ENCODE measurements around the gene RGN.

Gene RGN

DNA sequence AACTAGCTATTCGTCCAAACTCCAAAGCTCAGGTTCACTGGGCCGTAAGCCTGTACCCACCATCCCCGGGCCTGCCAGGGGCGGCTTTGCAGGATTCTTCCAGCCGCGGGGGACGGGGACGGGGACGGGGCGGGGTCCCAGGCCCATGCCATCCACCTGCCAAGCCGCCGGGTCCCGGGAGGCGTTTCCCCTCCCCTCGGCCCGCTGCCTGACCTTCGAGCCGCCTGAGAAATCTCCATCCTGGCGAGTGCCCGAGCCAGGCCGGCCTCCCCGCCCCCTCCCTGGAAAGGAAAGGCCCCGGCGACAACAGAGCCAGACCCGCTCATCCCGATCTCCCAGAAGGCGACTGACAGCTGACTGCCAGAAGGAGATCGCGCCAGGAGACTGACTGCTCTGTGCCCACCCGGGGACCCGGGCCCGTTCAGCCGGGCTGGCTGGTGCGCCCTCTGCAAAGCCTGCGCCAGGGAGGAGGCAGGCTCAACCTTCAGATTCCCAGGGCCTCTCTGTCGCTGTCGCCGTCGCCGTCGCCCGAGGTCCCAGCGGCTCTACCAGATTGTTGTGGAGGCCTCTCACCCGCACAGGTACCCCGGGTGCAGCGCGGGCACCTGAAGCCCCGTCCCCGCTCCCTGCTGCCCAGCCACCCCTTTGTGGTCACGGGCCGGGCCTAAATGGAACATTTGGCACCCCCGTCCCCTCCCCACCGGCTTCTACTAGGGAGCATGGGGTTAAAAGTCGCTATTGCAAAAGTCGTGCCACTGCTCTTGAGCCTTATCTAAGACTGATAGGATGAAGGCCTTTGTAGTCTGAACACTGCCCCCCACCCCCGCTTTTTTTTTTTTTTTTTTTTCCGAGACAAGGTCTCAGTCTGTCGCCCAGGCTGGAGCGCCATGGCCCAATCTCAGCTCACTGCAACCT is at the start of gene RGN:
TSS of gene RGN (plus strand) at position 315 of the 915 bp plus-strand sequence. CDS start 2,702 bp downstream, outside the sequence.
- peaks cover 0 to 9% (median 4%) of the 10 kb centered on the region in 5 donors for H3K4me1 ChIP-seq (ENCODE audit: control insufficient read depth in 5 of 5, insufficient read depth in 5 of 5, low read length in 5 of 5)
- H3K9me3 ChIP-seq (ENCODE audit: control insufficient read depth in 5 of 5, low read length in 5 of 5): peaks cover 0 to 3% (median 0%) of the 10 kb centered on the region in 5 donors
- H3K36me3 ChIP-seq (ENCODE audit: control insufficient read depth in 5 of 5, insufficient read depth in 5 of 5, low read length in 5 of 5): no peaks in the 10 kb centered on the region
- peak within 1 kb of the TSS in 4 of 5 donors; percentile 47 to 69 (median 56) for H3K4me3 ChIP-seq (ENCODE audit: low read depth in 1 of 5, low read length in 5 of 5)
- H3K27me3 ChIP-seq (ENCODE audit: control insufficient read depth in 5 of 5, insufficient read depth in 4 of 5, low read length in 5 of 5): peaks cover 0 to 7% (median 4%) of the 10 kb centered on the region in 5 donors
- peak within 1 kb of the TSS in 2 of 5 donors; percentile 30 to 38 for H3K9ac ChIP-seq (ENCODE audit: low read length in 5 of 5)
- H3K27ac ChIP-seq (ENCODE audit: low read depth, low read length): no peak within 1 kb of the TSS

DNA sequence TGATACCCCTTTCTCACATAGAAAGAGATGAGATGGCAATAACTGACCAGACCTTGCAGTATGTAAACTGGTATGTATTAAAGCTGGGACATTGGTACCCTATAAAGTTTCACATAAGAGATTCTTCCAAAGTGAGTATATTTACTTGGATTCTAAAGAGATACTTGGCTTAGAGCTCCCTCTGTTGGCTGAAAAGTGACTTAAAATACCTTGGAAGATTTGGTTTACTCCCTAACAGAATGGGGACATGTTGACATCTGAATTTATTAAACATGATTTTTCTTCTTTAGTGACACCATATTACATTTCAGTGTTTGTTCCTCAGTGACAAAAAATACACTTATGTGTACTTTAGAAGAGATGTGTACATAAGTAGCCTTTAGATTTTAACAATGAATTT is 47.9 kb upstream of the RGN start:
- H3K27me3 ChIP-seq (ENCODE audit: control insufficient read depth in 5 of 5, insufficient read depth in 4 of 5, low read length in 5 of 5): peaks cover 0 to 3% (median 0%) of the 10 kb centered on the region in 5 donors
- no peaks in the 10 kb centered on the region for H3K4me1 ChIP-seq (ENCODE audit: control insufficient read depth in 5 of 5, insufficient read depth in 5 of 5, low read length in 5 of 5)
- no peaks in the 10 kb centered on the region for H3K9me3 ChIP-seq (ENCODE audit: control insufficient read depth in 5 of 5, low read length in 5 of 5)
- H3K9ac ChIP-seq (ENCODE audit: low read length in 5 of 5): no peak overlapping the region
- H3K4me3 ChIP-seq (ENCODE audit: low read depth in 1 of 5, low read length in 5 of 5): no peak overlapping the region
- H3K27ac ChIP-seq (ENCODE audit: low read depth, low read length): no peak overlapping the region
- H3K36me3 ChIP-seq (ENCODE audit: control insufficient read depth in 5 of 5, insufficient read depth in 5 of 5, low read length in 5 of 5): peaks cover 0 to 7% (median 0%) of the 10 kb centered on the region in 5 donors

DNA sequence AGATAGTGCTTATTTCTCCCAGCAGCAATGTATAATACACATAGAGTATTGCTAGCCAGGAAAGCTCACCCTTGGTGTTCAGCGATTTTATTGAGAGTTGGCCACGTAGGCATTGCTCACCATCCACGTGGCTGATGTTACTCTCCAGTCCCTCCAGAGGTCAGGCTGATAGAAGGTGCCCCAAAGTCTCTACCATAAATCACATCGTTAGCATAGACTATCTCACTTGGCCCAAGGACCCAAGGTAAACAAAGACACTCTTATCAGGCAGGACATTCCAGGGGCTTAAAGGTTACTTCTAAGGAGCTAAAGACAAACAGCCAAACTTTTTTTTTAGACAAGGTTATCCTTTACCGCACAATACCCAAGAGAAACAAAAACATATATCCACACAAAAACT is 30.3 kb upstream of the RGN start:
- H3K9me3 ChIP-seq (ENCODE audit: control insufficient read depth in 5 of 5, low read length in 5 of 5): peaks cover 0 to 3% (median 0%) of the 10 kb centered on the region in 5 donors
- no peak overlapping the region for H3K9ac ChIP-seq (ENCODE audit: low read length in 5 of 5)
- no peak overlapping the region for H3K4me3 ChIP-seq (ENCODE audit: low read depth in 1 of 5, low read length in 5 of 5)
- no peak overlapping the region for H3K27ac ChIP-seq (ENCODE audit: low read depth, low read length)
- no peaks in the 10 kb centered on the region for H3K36me3 ChIP-seq (ENCODE audit: control insufficient read depth in 5 of 5, insufficient read depth in 5 of 5, low read length in 5 of 5)
- no peaks in the 10 kb centered on the region for H3K27me3 ChIP-seq (ENCODE audit: control insufficient read depth in 5 of 5, insufficient read depth in 4 of 5, low read length in 5 of 5)
- H3K4me1 ChIP-seq (ENCODE audit: control insufficient read depth in 5 of 5, insufficient read depth in 5 of 5, low read length in 5 of 5): no peaks in the 10 kb centered on the region

DNA sequence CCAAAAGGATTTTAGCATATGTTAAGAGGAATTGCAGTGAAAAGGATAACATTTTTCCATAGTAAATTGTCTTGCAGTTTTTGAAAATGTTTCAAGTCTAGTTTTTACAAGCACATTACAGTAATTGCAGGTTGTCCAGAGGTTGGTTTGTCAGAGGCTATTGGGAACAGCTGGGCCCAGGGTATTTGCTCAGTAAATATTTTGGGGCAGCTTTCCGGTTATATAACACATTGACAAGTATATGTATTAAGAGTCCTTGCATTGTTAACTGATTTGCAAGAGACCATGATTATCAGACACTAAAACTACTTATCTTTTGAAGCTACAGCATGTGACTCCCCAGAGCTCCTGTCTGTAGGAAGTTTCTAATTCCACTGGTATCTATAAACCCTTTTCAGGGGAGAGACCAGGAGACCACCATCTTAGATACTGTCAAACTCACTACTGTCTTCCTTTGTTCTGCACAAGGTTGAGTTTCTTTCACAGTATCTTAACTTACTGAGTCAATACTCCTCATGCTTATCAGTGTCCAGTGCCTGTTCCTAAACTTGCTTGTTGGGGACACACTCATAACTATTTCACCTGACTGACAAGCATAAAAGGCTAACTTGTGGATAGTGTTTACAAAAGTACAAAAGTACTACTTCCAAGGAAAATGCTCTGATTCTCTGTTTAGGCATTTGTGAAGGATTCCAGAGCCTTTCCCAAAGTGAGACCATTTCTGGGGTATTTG is 18.9 kb upstream of the RGN start:
- Histone ChIP-seq H3K9ac (ENCODE audit: low read length in 5 of 5) (no peak overlapping the region), H3K4me1 (ENCODE audit: control insufficient read depth in 5 of 5, insufficient read depth in 5 of 5, low read length in 5 of 5) (no peaks in the 10 kb centered on the region), H3K9me3 (ENCODE audit: control insufficient read depth in 5 of 5, low read length in 5 of 5) (no peaks in the 10 kb centered on the region), H3K27ac (ENCODE audit: low read depth, low read length) (no peak overlapping the region), H3K36me3 (ENCODE audit: control insufficient read depth in 5 of 5, insufficient read depth in 5 of 5, low read length in 5 of 5) (peaks cover 0 to 16% (median 7%) of the 10 kb centered on the region in 5 donors), H3K27me3 (ENCODE audit: control insufficient read depth in 5 of 5, insufficient read depth in 4 of 5, low read length in 5 of 5) (peaks cover 0 to 25% (median 7%) of the 10 kb centered on the region in 5 donors), H3K4me3 (ENCODE audit: low read depth in 1 of 5, low read length in 5 of 5) (no peak overlapping the region)

DNA sequence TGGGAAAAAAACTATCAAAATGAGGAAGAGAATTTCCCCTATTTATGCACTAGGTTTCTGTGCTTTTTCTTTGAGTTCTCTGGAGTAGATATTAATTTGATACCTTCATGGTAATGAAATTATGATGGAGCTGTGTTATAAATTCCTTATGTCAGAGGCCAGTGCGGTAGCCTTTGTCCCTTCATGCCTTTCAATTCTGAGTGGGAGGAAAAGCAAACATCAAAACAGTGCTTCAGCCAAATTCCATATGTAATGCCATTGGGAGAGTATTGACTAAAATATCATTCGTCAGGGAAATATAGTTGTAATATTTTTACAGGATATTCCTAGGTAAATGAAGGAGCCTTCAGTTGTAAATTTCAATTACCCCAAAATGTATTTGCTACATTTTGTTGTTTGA is 17.5 kb upstream of the RGN start:
- Histone ChIP-seq H3K36me3 (ENCODE audit: control insufficient read depth in 5 of 5, insufficient read depth in 5 of 5, low read length in 5 of 5) (peaks cover 0 to 12% (median 4%) of the 10 kb centered on the region in 5 donors), H3K4me1 (ENCODE audit: control insufficient read depth in 5 of 5, insufficient read depth in 5 of 5, low read length in 5 of 5) (no peaks in the 10 kb centered on the region), H3K27me3 (ENCODE audit: control insufficient read depth in 5 of 5, insufficient read depth in 4 of 5, low read length in 5 of 5) (peaks cover 0 to 21% (median 7%) of the 10 kb centered on the region in 5 donors), H3K27ac (ENCODE audit: low read depth, low read length) (no peak overlapping the region), H3K9ac (ENCODE audit: low read length in 5 of 5) (no peak overlapping the region), H3K4me3 (ENCODE audit: low read depth in 1 of 5, low read length in 5 of 5) (no peak overlapping the region), H3K9me3 (ENCODE audit: control insufficient read depth in 5 of 5, low read length in 5 of 5) (no peaks in the 10 kb centered on the region)

DNA sequence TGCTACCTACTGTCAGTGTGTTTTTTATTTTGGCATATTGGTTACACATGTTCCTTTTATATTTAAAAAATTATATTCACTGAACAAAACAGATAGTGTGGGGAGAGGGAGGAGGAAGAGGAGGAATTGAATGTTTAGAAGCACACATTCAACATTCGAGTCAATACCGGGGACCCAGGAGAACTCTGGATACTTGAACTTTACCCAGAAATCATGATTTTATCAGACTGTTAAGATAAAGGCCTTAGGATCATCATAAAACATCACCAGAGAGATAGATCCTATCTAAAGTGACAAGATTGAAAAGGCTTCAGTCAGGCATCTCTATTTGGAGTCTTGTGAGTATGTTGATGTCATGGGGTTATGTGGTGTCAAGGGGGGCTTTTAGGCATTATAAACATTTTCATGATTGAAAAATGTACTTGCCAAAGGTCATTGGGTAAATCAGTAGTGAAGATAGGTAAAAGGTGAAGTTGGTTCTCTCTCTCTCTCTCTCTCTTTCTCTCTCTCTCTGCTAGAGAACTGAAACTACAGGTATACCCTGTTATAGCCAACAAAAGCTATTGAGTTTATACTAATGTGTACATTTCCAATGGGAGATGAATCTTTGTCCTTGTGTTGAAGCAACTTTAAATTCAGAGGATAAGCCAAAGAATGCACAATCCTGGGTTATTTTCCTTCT is 16.9 kb upstream of the RGN start:
- Histone ChIP-seq H3K4me1 (ENCODE audit: control insufficient read depth in 5 of 5, insufficient read depth in 5 of 5, low read length in 5 of 5) (no peaks in the 10 kb centered on the region), H3K36me3 (ENCODE audit: control insufficient read depth in 5 of 5, insufficient read depth in 5 of 5, low read length in 5 of 5) (peaks cover 0 to 9% (median 4%) of the 10 kb centered on the region in 5 donors), H3K9ac (ENCODE audit: low read length in 5 of 5) (no peak overlapping the region), H3K27ac (ENCODE audit: low read depth, low read length) (no peak overlapping the region), H3K9me3 (ENCODE audit: control insufficient read depth in 5 of 5, low read length in 5 of 5) (no peaks in the 10 kb centered on the region), H3K27me3 (ENCODE audit: control insufficient read depth in 5 of 5, insufficient read depth in 4 of 5, low read length in 5 of 5) (peaks cover 0 to 19% (median 7%) of the 10 kb centered on the region in 5 donors), H3K4me3 (ENCODE audit: low read depth in 1 of 5, low read length in 5 of 5) (no peak overlapping the region)

DNA sequence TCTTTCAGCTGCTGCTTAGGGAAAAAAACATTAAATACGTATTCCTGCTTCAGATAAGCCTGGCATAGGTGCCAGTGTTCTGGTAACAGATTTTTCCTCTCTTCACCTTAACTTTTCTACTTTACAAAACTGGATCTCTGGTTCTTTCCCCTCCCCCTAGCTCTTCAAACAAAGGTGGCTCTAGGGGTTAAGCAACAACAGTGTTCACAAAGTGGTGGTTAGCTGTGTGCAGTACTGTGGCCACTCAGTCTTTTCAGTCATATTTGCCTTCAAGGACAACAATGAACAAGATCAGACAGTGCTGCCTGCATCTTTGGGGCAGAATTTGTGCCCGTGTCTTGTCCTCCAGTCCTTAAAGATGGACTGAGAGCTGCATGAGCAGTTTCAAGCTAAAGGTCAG is 15.1 kb upstream of the RGN start:
- peaks cover 0 to 6% (median 0%) of the 10 kb centered on the region in 5 donors for H3K36me3 ChIP-seq (ENCODE audit: control insufficient read depth in 5 of 5, insufficient read depth in 5 of 5, low read length in 5 of 5)

DNA sequence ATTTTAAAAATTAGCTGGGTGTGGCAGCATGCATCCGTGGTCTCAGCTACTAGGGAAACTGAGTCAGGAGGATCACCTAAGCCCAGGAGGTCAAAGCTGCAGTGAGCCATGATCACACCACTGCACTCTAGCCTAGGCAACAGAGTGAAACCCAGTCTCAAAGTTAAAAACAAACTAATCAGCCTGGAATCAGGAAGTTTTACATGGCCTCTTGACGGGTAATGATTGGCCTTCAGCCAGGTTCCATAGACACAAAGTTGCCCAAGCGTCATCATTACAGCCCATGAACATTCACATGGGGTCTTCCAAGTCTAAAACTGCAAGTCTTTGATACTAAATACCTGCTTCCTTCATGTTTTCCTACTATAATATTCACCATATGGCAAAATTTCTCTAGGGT is 10.0 kb upstream of the RGN start:
- Histone ChIP-seq H3K4me3 (ENCODE audit: low read depth in 1 of 5, low read length in 5 of 5) (no peak overlapping the region), H3K9me3 (ENCODE audit: control insufficient read depth in 5 of 5, low read length in 5 of 5) (no peaks in the 10 kb centered on the region), H3K9ac (ENCODE audit: low read length in 5 of 5) (no peak overlapping the region), H3K4me1 (ENCODE audit: control insufficient read depth in 5 of 5, insufficient read depth in 5 of 5, low read length in 5 of 5) (no peaks in the 10 kb centered on the region), H3K36me3 (ENCODE audit: control insufficient read depth in 5 of 5, insufficient read depth in 5 of 5, low read length in 5 of 5) (no peaks in the 10 kb centered on the region), H3K27ac (ENCODE audit: low read depth, low read length) (no peak overlapping the region), H3K27me3 (ENCODE audit: control insufficient read depth in 5 of 5, insufficient read depth in 4 of 5, low read length in 5 of 5) (peaks cover 0 to 4% (median 0%) of the 10 kb centered on the region in 5 donors)

More for the DNA sequence above, 15.1 kb upstream of the RGN start:
- peaks cover 0 to 15% (median 3%) of the 10 kb centered on the region in 5 donors for H3K27me3 ChIP-seq (ENCODE audit: control insufficient read depth in 5 of 5, insufficient read depth in 4 of 5, low read length in 5 of 5)
- H3K4me3 ChIP-seq (ENCODE audit: low read depth in 1 of 5, low read length in 5 of 5): no peak overlapping the region
- no peaks in the 10 kb centered on the region for H3K9me3 ChIP-seq (ENCODE audit: control insufficient read depth in 5 of 5, low read length in 5 of 5)
- H3K9ac ChIP-seq (ENCODE audit: low read length in 5 of 5): no peak overlapping the region
- no peak overlapping the region for H3K27ac ChIP-seq (ENCODE audit: low read depth, low read length)
- H3K4me1 ChIP-seq (ENCODE audit: control insufficient read depth in 5 of 5, insufficient read depth in 5 of 5, low read length in 5 of 5): no peaks in the 10 kb centered on the region

DNA sequence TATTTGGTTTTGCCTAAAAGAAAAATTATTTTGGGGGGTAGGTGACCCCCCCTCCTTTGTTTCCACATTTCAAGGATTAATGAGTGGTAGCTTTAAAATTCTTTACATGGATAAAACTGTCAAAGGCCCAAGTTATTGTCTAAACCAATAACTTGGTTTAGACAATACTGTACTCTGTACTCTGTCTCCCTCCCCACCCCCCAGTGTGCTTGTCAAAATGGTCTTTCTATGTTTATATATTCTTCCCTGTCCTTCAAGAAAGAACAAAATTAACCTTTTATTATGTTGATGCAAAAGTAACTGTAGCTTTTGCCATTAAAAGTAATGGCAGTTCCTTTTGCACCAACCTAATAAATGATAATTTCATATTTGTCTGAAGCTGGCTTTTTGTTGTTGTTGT is 9.5 kb upstream of the RGN start:
- Histone ChIP-seq H3K27ac (ENCODE audit: low read depth, low read length) (no peak overlapping the region), H3K9ac (ENCODE audit: low read length in 5 of 5) (no peak overlapping the region), H3K9me3 (ENCODE audit: control insufficient read depth in 5 of 5, low read length in 5 of 5) (no peaks in the 10 kb centered on the region), H3K27me3 (ENCODE audit: control insufficient read depth in 5 of 5, insufficient read depth in 4 of 5, low read length in 5 of 5) (peaks cover 0 to 4% (median 0%) of the 10 kb centered on the region in 5 donors), H3K4me1 (ENCODE audit: control insufficient read depth in 5 of 5, insufficient read depth in 5 of 5, low read length in 5 of 5) (no peaks in the 10 kb centered on the region), H3K4me3 (ENCODE audit: low read depth in 1 of 5, low read length in 5 of 5) (no peak overlapping the region), H3K36me3 (ENCODE audit: control insufficient read depth in 5 of 5, insufficient read depth in 5 of 5, low read length in 5 of 5) (no peaks in the 10 kb centered on the region)

Data from subcutaneous abdominal adipose tissue (tissue), 5 donors.